Subcutaneous adipose tissue (tissue), 4 donors: Measurements from ENCODE around the gene FGD2. TPM values are rescaled to one million over a fixed set of nuclear protein-coding genes. Genes with fewer than 3 reads are reported as not detected.

Experiments used
- CTCF ChIP-seq: fragments of 450-650 bp; IDR thresholded peaks from one replicate; pipeline ENCODE4 v1.5.1; 2016; ENCODE audit warnings: low read depth, mild to moderate bottlenecking, control low read depth, antibody characterized with exemption, moderate library complexity
- total RNA-seq, 4 donors: library from RNA; depleted of rRNA; stranded (reverse); fragments of >200 nt; gene quantifications; one replicate each; pipeline ENCODE4 v1.1.0, GENCODE V29; 2016

FGD2 gene
- total RNA-seq, 4 donors from 2014 or later, result 37.3 to 102 (median 54.3) TPM

- no peak for TF ChIP-seq CTCF
Observed at GRCh38 chr6:37050854-37051137, 45.3 kb downstream of the FGD2 start.

GRCh38 chr6:37051138-37052026 is 45.9 kb downstream of the FGD2 start:
- no peak for TF ChIP-seq CTCF

- no peak for TF ChIP-seq CTCF
Observed at GRCh38 chr6:37052027-37052628, 46.7 kb downstream of the FGD2 start.

- TF ChIP-seq CTCF, result no peak
Observed at GRCh38 chr6:37053683-37054082, 48.2 kb downstream of the FGD2 start.

- TF ChIP-seq CTCF, result no peak
Observed at GRCh38 chr6:37054171-37054570, 48.7 kb downstream of the FGD2 start.

GRCh38 chr6:37054580-37054979 is 49.1 kb downstream of the FGD2 start:
- no peak for TF ChIP-seq CTCF

GRCh38 chr6:37056112-37056403 is 50.6 kb downstream of the FGD2 start:
- TF ChIP-seq CTCF, result no peak
